OCI-LY1 (cell line): ENCODE results near the gene MEI1.

ENCODE experiments used
- H2AFZ ChIP-seq: fragments of 200-600 bp; sonication (generic), shearing (Covaris generic); 2 replicates; pipeline ENCODE4 v1.6.0; 2014; ENCODE audit warnings: antibody characterized with exemption, mild to moderate bottlenecking, low read length
- H3F3A ChIP-seq: fragments of 200-600 bp; sonication (generic), shearing (Covaris generic); 2 replicates; pipeline ENCODE4 v1.6.0; 2014; ENCODE audit warnings: mild to moderate bottlenecking, antibody characterized with exemption, low read length, moderate library complexity; ENCODE audit not compliant: insufficient read depth
- H3K27ac ChIP-seq: fragments of 200-600 bp; sonication (generic); 2 replicates; pipeline ENCODE4 v1.5.1; 2014; ENCODE audit warnings: low read length, mixed run types, mild to moderate bottlenecking, low read depth; ENCODE audit not compliant: poor library complexity, severe bottlenecking
- H3K27me3 ChIP-seq: fragments of 200-600 bp; sonication (generic); 2 replicates; pipeline ENCODE4 v1.6.0; 2014; ENCODE audit warnings: antibody characterized with exemption, mild to moderate bottlenecking, low read length, moderate library complexity; ENCODE audit not compliant: insufficient read depth
- H3K36me3 ChIP-seq: fragments of 200-600 bp; sonication (generic); 2 replicates; pipeline ENCODE4 v1.6.1; 2014; ENCODE audit warnings: mild to moderate bottlenecking, antibody characterized with exemption, low read length, moderate library complexity, mixed read lengths; ENCODE audit not compliant: insufficient read depth
- H3K4me1 ChIP-seq: fragments of 200-600 bp; sonication (generic); 2 replicates; pipeline ENCODE4 v1.5.1; 2014; ENCODE audit warnings: mild to moderate bottlenecking, low read length, moderate library complexity; ENCODE audit not compliant: insufficient read depth, severe bottlenecking
- H3K4me2 ChIP-seq: fragments of 200-600 bp; sonication (generic), shearing (Covaris generic); 2 replicates; pipeline ENCODE4 v1.6.1; 2014; ENCODE audit warnings: low read length
- H3K4me3 ChIP-seq: fragments of 200-600 bp; sonication (generic); 2 replicates; pipeline ENCODE4 v1.5.1; 2014; ENCODE audit warnings: low read length, low read depth, mild to moderate bottlenecking, mixed read lengths; ENCODE audit not compliant: poor library complexity, severe bottlenecking
- H3K79me2 ChIP-seq: fragments of 200-600 bp; shearing (Covaris generic); 2 replicates; pipeline ENCODE4 v1.6.1; 2016; ENCODE audit warnings: mixed run types, low read length, mixed read lengths; ENCODE audit not compliant: insufficient read depth
- H3K9ac ChIP-seq: fragments of 200-600 bp; sonication (generic), shearing (Covaris generic); 2 replicates; pipeline ENCODE4 v1.6.1; 2014; ENCODE audit warnings: mild to moderate bottlenecking, low read length, mixed read lengths
- H3K9me2 ChIP-seq: fragments of 200-600 bp; sonication (generic), shearing (Covaris generic); 2 replicates; pipeline ENCODE4 v1.6.1; 2014; ENCODE audit warnings: low read depth, mild to moderate bottlenecking, low read length, mixed read lengths
- H3K9me3 ChIP-seq: fragments of 200-600 bp; shearing (Covaris generic); 2 replicates; pipeline ENCODE4 v1.6.1; 2014; ENCODE audit warnings: low read length, mixed read lengths
- H4K20me1 ChIP-seq: fragments of 200-600 bp; sonication (generic), shearing (Covaris generic); 2 replicates; pipeline ENCODE4 v1.6.0; 2016; ENCODE audit warnings: mild to moderate bottlenecking, low read length; ENCODE audit not compliant: insufficient read depth
- EZH2 ChIP-seq: fragments of 200-600 bp; sonication (generic), shearing (Covaris generic); IDR thresholded peaks from 2 replicates; pipeline ENCODE4 v1.8.0; 2017; ENCODE audit warnings: borderline replicate concordance, mixed run types, mild to moderate bottlenecking, antibody characterized with exemption, low read length, moderate library complexity, mixed read lengths
- TF ChIP-seq, protein P1 (sequence below): fragments of 200-600 bp; sonication (generic), shearing (Covaris generic); IDR thresholded peaks from 2 replicates; pipeline ENCODE4 v1.5.1; 2017; ENCODE audit warnings: mild to moderate bottlenecking, antibody characterized with exemption, low read length, moderate library complexity, mixed read lengths

Gene MEI1

DNA sequence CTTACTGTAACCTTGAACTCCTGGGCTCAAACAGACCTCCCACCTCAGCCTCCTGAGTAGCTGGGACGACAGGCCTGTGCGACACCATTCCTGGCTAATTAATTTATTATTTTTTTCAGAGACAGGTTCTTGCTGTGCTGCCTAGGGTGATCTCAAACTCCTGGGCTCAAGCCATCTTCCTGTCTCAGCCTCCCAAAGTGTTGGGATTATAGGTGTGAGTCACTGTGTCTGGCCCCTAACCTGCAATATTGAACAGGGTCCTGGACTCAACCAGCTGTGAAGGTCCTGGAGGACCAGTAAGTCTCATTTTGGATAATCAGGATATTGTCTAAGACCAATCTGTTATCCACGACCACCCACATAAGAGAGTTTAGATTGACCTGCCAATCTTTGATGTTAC is 116.4 kb downstream of the MEI1 start:
- TF ChIP-seq EZH2: no peak
- Histone ChIP-seq H3K79me2 (no peaks in the 10 kb centered on the region), H3K27ac (no peak overlapping the region), H3K36me3 (peaks cover 22% of the 10 kb centered on the region; the same call in 1 of the 2 replicates), H3K9ac (no peak overlapping the region), H3K27me3 (no peaks in the 10 kb centered on the region), H3K9me3 (no peaks in the 10 kb centered on the region), H2AFZ (no peak overlapping the region), H4K20me1 (no peaks in the 10 kb centered on the region), H3K4me3 (no peak overlapping the region), H3K9me2 (no peaks in the 10 kb centered on the region), H3F3A (no peaks in the 10 kb centered on the region), H3K4me1 (no peaks in the 10 kb centered on the region), H3K4me2 (no peak overlapping the region)

DNA sequence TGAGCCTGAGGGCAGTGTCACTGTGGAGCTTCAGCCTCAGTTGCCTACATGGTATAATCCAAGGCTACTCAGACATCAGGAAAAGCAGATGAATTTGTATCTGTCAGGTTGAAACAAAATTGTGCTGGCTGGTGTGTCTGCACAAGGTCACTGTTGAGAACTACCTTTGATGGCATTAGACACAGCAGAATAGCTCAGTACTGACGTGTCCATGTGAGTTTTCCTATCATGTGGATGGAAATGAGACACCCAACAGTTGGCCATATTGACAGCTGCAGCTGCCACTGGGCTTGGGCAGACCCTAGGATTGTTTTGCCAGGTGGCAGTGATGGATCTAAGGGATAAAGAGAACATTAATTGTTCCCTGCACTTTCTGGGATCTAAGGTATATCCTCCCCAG is 116.9 kb downstream of the MEI1 start:
- no peak overlapping the region for H3K4me2 ChIP-seq
- no peaks in the 10 kb centered on the region for H3K9me3 ChIP-seq
- no peak overlapping the region for H2AFZ ChIP-seq
- peaks cover 22% of the 10 kb centered on the region; the same call in 1 of the 2 replicates for H3K36me3 ChIP-seq
- no peak overlapping the region for H3K4me3 ChIP-seq
- H3K27ac ChIP-seq: no peak overlapping the region
- no peaks in the 10 kb centered on the region for H3K27me3 ChIP-seq
- no peaks in the 10 kb centered on the region for H4K20me1 ChIP-seq
- H3K9ac ChIP-seq: no peak overlapping the region
- H3K79me2 ChIP-seq: no peaks in the 10 kb centered on the region
- TF ChIP-seq EZH2: no peak
- TF ChIP-seq, protein P1, sequence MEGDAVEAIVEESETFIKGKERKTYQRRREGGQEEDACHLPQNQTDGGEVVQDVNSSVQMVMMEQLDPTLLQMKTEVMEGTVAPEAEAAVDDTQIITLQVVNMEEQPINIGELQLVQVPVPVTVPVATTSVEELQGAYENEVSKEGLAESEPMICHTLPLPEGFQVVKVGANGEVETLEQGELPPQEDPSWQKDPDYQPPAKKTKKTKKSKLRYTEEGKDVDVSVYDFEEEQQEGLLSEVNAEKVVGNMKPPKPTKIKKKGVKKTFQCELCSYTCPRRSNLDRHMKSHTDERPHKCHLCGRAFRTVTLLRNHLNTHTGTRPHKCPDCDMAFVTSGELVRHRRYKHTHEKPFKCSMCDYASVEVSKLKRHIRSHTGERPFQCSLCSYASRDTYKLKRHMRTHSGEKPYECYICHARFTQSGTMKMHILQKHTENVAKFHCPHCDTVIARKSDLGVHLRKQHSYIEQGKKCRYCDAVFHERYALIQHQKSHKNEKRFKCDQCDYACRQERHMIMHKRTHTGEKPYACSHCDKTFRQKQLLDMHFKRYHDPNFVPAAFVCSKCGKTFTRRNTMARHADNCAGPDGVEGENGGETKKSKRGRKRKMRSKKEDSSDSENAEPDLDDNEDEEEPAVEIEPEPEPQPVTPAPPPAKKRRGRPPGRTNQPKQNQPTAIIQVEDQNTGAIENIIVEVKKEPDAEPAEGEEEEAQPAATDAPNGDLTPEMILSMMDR: no peak
- H3K9me2 ChIP-seq: no peaks in the 10 kb centered on the region
- no peaks in the 10 kb centered on the region for H3K4me1 ChIP-seq
- H3F3A ChIP-seq: no peaks in the 10 kb centered on the region

- no peak overlapping the region for H2AFZ ChIP-seq
- no peak overlapping the region for H3K4me2 ChIP-seq
- no peak overlapping the region for H3K27ac ChIP-seq
- no peak overlapping the region for H3K4me3 ChIP-seq
- TF ChIP-seq EZH2: no peak
- TF ChIP-seq, protein P1: no peak
- no peaks in the 10 kb centered on the region for H3K79me2 ChIP-seq
- peaks cover 19% of the 10 kb centered on the region; the same call in 1 of the 2 replicates for H3K36me3 ChIP-seq
- H4K20me1 ChIP-seq: no peaks in the 10 kb centered on the region
- no peaks in the 10 kb centered on the region for H3F3A ChIP-seq
- H3K4me1 ChIP-seq: no peaks in the 10 kb centered on the region
- no peak overlapping the region for H3K9ac ChIP-seq
- no peaks in the 10 kb centered on the region for H3K9me2 ChIP-seq
- no peaks in the 10 kb centered on the region for H3K27me3 ChIP-seq
- no peaks in the 10 kb centered on the region for H3K9me3 ChIP-seq
Observed at GRCh38 chr22:41816871-41817270, 117.6 kb downstream of the MEI1 start.

DNA sequence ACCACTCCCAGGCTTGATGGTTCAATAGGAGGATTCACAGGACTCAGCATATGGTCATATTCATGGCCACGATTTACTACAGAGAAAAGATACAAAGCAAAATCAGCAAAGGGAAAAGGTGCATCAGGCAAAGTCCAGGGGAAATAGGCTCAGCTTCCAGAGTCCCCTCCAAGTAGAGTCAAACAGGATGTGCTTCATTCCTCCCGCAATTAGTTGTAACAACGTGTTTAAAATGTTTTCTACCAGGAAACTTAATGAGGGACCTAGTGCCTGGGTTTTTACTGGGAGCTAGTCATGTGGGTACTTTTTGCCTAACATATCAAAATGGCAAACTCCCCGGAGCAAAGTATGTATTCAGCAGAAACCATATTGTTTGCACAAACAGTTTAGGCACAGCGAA is 118.7 kb downstream of the MEI1 start:
- Histone ChIP-seq H3K4me3 (no peak overlapping the region), H3K9me3 (no peaks in the 10 kb centered on the region), H3K9me2 (no peaks in the 10 kb centered on the region), H3K4me2 (no peak overlapping the region), H2AFZ (no peak overlapping the region), H3K27ac (no peak overlapping the region), H3K9ac (no peak overlapping the region), H4K20me1 (no peaks in the 10 kb centered on the region), H3K79me2 (no peaks in the 10 kb centered on the region), H3K27me3 (no peaks in the 10 kb centered on the region), H3K36me3 (peaks cover 13% of the 10 kb centered on the region; the same call in 1 of the 2 replicates), H3F3A (no peaks in the 10 kb centered on the region), H3K4me1 (no peaks in the 10 kb centered on the region)
- TF ChIP-seq, protein P1: no peak
- no peak for TF ChIP-seq EZH2
